Stimulated activated CD4-positive, alpha-beta T cell treated with anti-CD3 and anti-CD28 coated beads, Interleukin-15, amount 100 ng/mL, for 1 hour (primary cell): ENCODE results near the gene TLCD3A.
"Not testable (repeated sequence)": the region's sequence is repeated elsewhere in the genome, so short reads cannot be mapped to it uniquely, and the experiment has no call there.

Experiments used
- DNase-seq, 2 donors: peaks; one replicate each; pipeline ENCODE4 v3.0.0-alpha.2; 2020; ENCODE audit warnings: low read depth in 1 of 2, low spot score in 1 of 2

The TLCD3A gene

GRCh38 chr17:746783-747629 lies 14.6 kb downstream of the TLCD3A start:
- no peak for DNase-seq

- not testable (repeated sequence) for DNase-seq
Observed at GRCh38 chr17:748604-749003, 16.2 kb downstream of the TLCD3A start.

- DNase-seq, result not testable (repeated sequence)
Observed at GRCh38 chr17:749359-749758, 17.0 kb downstream of the TLCD3A start.

- no peak for DNase-seq
Observed at GRCh38 chr17:750431-751037, 18.1 kb downstream of the TLCD3A start.

- peak in 1 of 2 donors; percentile 34 for DNase-seq
Observed at GRCh38 chr17:751269-752001, 19.0 kb downstream of the TLCD3A start.

- DNase-seq, result peak; percentile 97 to 99
Observed at GRCh38 chr17:752002-752619, 19.7 kb downstream of the TLCD3A start, which contains the start of gene GEMIN4. TSS of gene GEMIN4 (minus strand) at chr17:752264. CDS start at chr17:752142, 122 bp downstream.

- peak in 1 of 2 donors; percentile 16 for DNase-seq
Observed at GRCh38 chr17:752620-753219, 20.3 kb downstream of the TLCD3A start.

GRCh38 chr17:753418-753817 lies 21.0 kb downstream of the TLCD3A start:
- DNase-seq, result no peak

- not testable (repeated sequence) for DNase-seq
Observed at GRCh38 chr17:755319-755961, 23.0 kb downstream of the TLCD3A start.

GRCh38 chr17:756010-756567 lies 23.7 kb downstream of the TLCD3A start:
- not testable (repeated sequence) for DNase-seq

GRCh38 chr17:759964-760363 lies 27.6 kb downstream of the TLCD3A start:
- no peak for DNase-seq

GRCh38 chr17:760371-760770 lies 28.0 kb downstream of the TLCD3A start:
- no peak for DNase-seq

GRCh38 chr17:767076-767475 lies 34.7 kb downstream of the TLCD3A start:
- DNase-seq, result no peak

GRCh38 chr17:773016-773415 lies 40.6 kb downstream of the TLCD3A start:
- DNase-seq, result no peak

- DNase-seq, result no peak
Observed at GRCh38 chr17:773467-774312, 41.3 kb downstream of the TLCD3A start.

GRCh38 chr17:774313-774584 lies 41.9 kb downstream of the TLCD3A start:
- DNase-seq, result no peak

GRCh38 chr17:778096-778495 lies 45.7 kb downstream of the TLCD3A start:
- DNase-seq, result no peak

GRCh38 chr17:781805-782731 lies 49.7 kb downstream of the TLCD3A start, which contains the start of the genes GLOD4 and MRM3:
TSS of gene GLOD4 (minus strand) at chr17:782280. CDS start at chr17:782255, 25 bp downstream.
TSS of gene MRM3 (plus strand) at chr17:782353. CDS start at chr17:782379, 26 bp downstream.
- peak; percentile 86 to 95 for DNase-seq
